ENCODE results near the gene QPCTL.

Gene QPCTL

GRCh38 chr19:45663800-45664199 is 28.7 kb upstream of the QPCTL start:
- no peak overlapping the region for H3K4me3 ChIP-seq (ENCODE audit: low read depth, low read length)
- TF ChIP-seq, protein P1, sequence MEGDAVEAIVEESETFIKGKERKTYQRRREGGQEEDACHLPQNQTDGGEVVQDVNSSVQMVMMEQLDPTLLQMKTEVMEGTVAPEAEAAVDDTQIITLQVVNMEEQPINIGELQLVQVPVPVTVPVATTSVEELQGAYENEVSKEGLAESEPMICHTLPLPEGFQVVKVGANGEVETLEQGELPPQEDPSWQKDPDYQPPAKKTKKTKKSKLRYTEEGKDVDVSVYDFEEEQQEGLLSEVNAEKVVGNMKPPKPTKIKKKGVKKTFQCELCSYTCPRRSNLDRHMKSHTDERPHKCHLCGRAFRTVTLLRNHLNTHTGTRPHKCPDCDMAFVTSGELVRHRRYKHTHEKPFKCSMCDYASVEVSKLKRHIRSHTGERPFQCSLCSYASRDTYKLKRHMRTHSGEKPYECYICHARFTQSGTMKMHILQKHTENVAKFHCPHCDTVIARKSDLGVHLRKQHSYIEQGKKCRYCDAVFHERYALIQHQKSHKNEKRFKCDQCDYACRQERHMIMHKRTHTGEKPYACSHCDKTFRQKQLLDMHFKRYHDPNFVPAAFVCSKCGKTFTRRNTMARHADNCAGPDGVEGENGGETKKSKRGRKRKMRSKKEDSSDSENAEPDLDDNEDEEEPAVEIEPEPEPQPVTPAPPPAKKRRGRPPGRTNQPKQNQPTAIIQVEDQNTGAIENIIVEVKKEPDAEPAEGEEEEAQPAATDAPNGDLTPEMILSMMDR (IDR thresholded peaks at IDR 0.05; ENCODE audit: low read depth, low read length, missing control alignments) = no peak
- no peak for DNase-seq (ENCODE audit: low read depth)

- H3K4me3 ChIP-seq (ENCODE audit: low read depth, low read length) = no peak overlapping the region
- no peak for DNase-seq (ENCODE audit: low read depth)
- TF ChIP-seq, protein P1 (IDR thresholded peaks at IDR 0.05; ENCODE audit: low read depth, low read length, missing control alignments) = no peak
Observed at GRCh38 chr19:45664575-45664974, 27.9 kb upstream of the QPCTL start.

DNA sequence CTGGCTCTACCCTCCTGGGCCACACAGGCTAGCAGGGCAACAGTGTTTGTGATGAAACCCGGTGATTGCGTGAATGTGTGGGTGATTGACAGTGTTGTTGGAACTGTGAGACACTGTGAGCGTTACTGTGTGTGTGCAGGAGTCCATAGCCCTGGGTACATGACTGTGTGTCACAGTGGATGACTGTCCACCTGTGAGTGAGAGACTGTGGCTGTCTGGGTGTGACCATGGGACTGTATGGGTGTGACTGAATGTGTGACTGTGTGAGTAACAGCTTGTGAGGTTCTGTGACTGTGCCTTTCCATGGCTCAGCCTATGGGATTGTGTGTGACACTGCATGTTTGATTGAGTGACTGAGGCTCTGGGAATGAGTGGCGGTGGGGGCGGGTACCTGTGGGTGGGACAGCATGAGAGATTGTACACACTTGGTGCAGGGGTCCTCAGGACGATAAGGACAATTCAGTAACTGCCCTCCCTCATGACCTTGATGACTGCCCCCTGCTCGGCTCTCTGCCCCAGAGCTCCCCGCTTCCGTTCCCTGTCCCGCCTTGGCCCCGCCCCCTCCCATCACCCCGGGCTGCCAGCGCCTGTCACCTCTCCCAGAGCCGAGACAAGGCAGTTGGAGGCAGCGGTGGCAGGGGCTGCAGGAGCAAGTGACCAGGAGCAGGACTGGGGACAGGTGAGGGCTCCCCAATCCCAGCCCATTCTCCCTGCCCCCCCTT is 24.7 kb upstream of the QPCTL start, which contains the start of gene GIPR:
Gene GIPR (plus strand): TSS at position 602 of the 722 bp plus-strand sequence. CDS start 1,300 bp downstream, outside the sequence.
- H3K4me3 ChIP-seq (ENCODE audit: low read depth, low read length) = peak within 1 kb of the TSS; percentile 68
- DNase-seq (ENCODE audit: low read depth) = no peak
- TF ChIP-seq, protein P1 (IDR thresholded peaks at IDR 0.05; ENCODE audit: low read depth, low read length, missing control alignments) = no peak

DNA sequence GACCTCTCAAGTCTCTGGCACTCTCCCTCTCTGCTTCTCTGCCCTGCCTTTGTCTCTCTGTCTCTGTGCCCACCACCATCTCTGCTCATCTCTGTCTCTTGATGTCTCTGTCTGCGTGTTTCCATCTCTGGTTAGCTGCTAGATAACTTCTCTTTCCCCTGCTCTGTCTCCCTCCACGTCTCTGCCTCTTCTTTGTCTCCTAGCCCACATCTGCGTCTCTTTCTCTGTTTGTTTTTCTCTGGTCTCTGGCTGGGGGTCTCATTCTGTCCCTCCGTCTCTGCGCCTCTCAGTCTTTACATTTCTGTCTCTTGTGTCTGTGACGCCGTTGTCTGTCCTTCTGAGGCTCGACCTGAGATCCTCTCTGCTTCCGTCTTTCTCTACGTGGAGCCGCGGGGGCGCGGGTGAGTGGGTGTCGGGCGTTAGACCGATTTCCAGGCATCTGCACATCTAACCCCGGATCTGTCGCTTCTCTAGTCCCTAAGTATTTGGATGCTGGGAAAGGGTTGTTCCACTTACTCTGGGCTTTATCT is 24.1 kb upstream of the QPCTL start:
- TF ChIP-seq, protein P1 (IDR thresholded peaks at IDR 0.05; ENCODE audit: low read depth, low read length, missing control alignments) = no peak
- peak overlapping the region; percentile 68 for H3K4me3 ChIP-seq (ENCODE audit: low read depth, low read length)
- DNase-seq (ENCODE audit: low read depth) = no peak

DNA sequence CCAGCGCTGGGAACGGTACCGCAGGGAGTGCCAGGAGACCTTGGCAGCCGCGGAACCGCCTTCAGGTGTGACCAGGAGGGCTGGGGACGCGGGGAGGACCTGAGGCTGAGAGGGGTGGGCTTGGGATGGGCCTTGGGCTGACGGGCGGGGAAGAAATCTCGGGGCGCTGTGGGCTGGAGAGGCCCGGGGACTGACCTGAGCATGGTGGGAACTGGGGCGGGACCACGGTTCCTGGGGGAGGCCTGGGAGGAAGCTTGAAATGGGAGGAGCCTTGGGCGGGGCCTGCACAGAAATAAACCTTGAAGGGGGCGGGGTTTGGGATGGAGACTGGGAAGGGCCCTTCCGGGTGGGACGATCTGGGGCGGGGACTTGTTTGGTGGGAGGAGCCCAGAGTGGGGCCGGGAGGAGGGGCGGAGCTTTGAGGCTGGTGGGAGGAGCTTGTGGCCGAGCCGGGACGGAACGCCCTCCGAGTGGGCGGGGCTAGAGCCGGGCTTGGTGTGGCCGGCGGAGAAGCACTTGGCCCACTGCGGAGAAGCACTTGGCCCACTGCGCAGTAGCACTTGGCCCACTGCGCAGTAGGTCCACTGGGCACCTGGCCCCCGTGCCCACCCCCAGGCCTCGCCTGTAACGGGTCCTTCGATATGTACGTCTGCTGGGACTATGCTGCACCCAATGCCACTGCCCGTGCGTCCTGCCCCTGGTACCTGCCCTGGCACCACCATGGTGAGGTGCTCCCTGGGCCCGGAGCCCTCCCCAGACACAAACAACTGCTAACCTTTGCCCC is 21.6 kb upstream of the QPCTL start:
- peak overlapping the region; percentile 43 for H3K4me3 ChIP-seq (ENCODE audit: low read depth, low read length)

DNA sequence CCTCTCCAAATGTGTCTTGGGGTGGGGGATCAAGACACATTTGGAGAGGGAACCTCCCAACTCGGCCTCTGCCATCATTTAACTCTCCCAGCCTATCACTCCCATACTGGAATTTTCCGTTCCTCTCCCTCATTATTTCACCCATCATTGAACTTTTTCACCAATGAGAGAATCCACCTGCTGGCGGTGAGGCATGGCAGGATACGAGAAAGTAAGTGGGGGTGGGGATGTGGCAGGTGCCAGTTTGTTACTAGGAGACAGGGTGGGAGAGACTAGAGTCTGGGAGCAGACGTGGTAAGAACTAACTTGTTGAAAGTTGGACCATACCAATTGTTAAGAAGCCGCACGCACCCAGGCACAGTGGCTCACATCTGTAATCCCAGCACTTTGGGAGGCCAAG is 17.5 kb upstream of the QPCTL start:
- no peak overlapping the region for H3K4me3 ChIP-seq (ENCODE audit: low read depth, low read length)
- TF ChIP-seq, protein P1 (IDR thresholded peaks at IDR 0.05; ENCODE audit: low read depth, low read length, missing control alignments) = no peak
- no peak for DNase-seq (ENCODE audit: low read depth)

More for the DNA sequence above, 21.6 kb upstream of the QPCTL start:
- TF ChIP-seq, protein P1 (IDR thresholded peaks at IDR 0.05; ENCODE audit: low read depth, low read length, missing control alignments) = no peak
- DNase-seq (ENCODE audit: low read depth) = no peak
